GM18873 (cell line): ENCODE measurements around the gene ATOX1.
"Not testable (repeated sequence)": the region's sequence is repeated elsewhere in the genome, so short reads cannot be mapped to it uniquely, and the experiment has no call there.

Experiments used
- ATAC-seq: cut with Tn5 transposase; IDR thresholded peaks from one replicate; pipeline ENCODE4 v1.9.1; 2021; ENCODE audit warnings: mild to moderate bottlenecking, moderate library complexity, moderate number of reproducible peaks; ENCODE audit not compliant: unreplicated experiment, low FRiP score

Gene ATOX1

GRCh38 chr5:151758430-151759241, at the start of gene ATOX1:
Gene ATOX1, minus strand, starts transcription at chr5:151758631. Its CDS starts 80 bp downstream, at chr5:151758551.
- peak; percentile 91 for ATAC-seq

- no peak for ATAC-seq
Observed at GRCh38 chr5:151805414-151806223, 47.2 kb upstream of the ATOX1 start.

GRCh38 chr5:151800532-151800931, 42.1 kb upstream of the ATOX1 start:
- no peak for ATAC-seq

GRCh38 chr5:151799407-151799806, 41.0 kb upstream of the ATOX1 start:
- ATAC-seq = no peak

GRCh38 chr5:151798674-151799073, 40.2 kb upstream of the ATOX1 start:
- no peak for ATAC-seq

GRCh38 chr5:151795426-151795825, 37.0 kb upstream of the ATOX1 start:
- ATAC-seq = no peak

GRCh38 chr5:151793358-151793757, 34.9 kb upstream of the ATOX1 start:
- no peak for ATAC-seq

- no peak for ATAC-seq
Observed at GRCh38 chr5:151787817-151788216, 29.4 kb upstream of the ATOX1 start.

- ATAC-seq = no peak
Observed at GRCh38 chr5:151786468-151786867, 28.0 kb upstream of the ATOX1 start.

GRCh38 chr5:151784141-151784540, 25.7 kb upstream of the ATOX1 start:
- no peak for ATAC-seq

GRCh38 chr5:151783664-151784063, 25.2 kb upstream of the ATOX1 start:
- ATAC-seq = not testable (repeated sequence)

- no peak for ATAC-seq
Observed at GRCh38 chr5:151781201-151781600, 22.8 kb upstream of the ATOX1 start.

- ATAC-seq = no peak
Observed at GRCh38 chr5:151780348-151780747, 21.9 kb upstream of the ATOX1 start.

GRCh38 chr5:151779531-151780125, 21.2 kb upstream of the ATOX1 start:
- no peak for ATAC-seq

GRCh38 chr5:151775025-151775606, 16.7 kb upstream of the ATOX1 start:
- ATAC-seq = no peak

GRCh38 chr5:151773951-151774350, 15.5 kb upstream of the ATOX1 start:
- ATAC-seq = no peak

GRCh38 chr5:151772846-151773561, 14.6 kb upstream of the ATOX1 start:
- no peak for ATAC-seq

GRCh38 chr5:151772029-151772845, 13.8 kb upstream of the ATOX1 start:
- no peak for ATAC-seq

- peak; percentile 89 for ATAC-seq
Observed at GRCh38 chr5:151771259-151772028, 13.0 kb upstream of the ATOX1 start, which contains the start of gene G3BP1. Gene G3BP1, plus strand, starts transcription at chr5:151771954. Its CDS starts 14,667 bp downstream, at chr5:151786621.
